Stimulated activated effector memory CD8-positive, alpha-beta T cell treated with anti-CD3 and anti-CD28 coated beads, Interleukin-12 subunit alpha, Interleukin-12 subunit beta, amount 100 ng/mL, for 72 hours (primary cell): ENCODE data around the gene MATN1.
A peak's percentile ranks its signal among the peaks of the same experiment; 100 is the strongest.

Experiments used
- ATAC-seq: fragments of 150-1000 bp; cut with Tn5 transposase; 2 replicates; pipeline ENCODE4 v1.10.0; 2021
- DNase-seq, 2 donors: peaks; one replicate each; pipeline ENCODE4 v3.0.0; 2021 to 2022; ENCODE audit warnings: low spot score in 2 of 2
- H3K27ac Mint-ChIP-seq: one replicate; pipeline ENCODE4 v1.8.0; 2022; ENCODE audit warnings: mild to moderate bottlenecking, mixed read lengths
- H3K36me3 Mint-ChIP-seq: one replicate; pipeline ENCODE4 v1.8.0; 2022; ENCODE audit warnings: mild to moderate bottlenecking, mixed read lengths
- H3K4me1 Mint-ChIP-seq: one replicate; pipeline ENCODE4 v1.8.0; 2022; ENCODE audit warnings: mixed read lengths
- H3K4me3 Mint-ChIP-seq: one replicate; pipeline ENCODE4 v1.8.0; 2022; ENCODE audit warnings: mild to moderate bottlenecking, mixed read lengths
- H3K9me3 Mint-ChIP-seq: one replicate; pipeline ENCODE4 v1.8.0; 2022; ENCODE audit warnings: mixed read lengths

Gene MATN1

GRCh38 chr1:30751830-30752650 is 28.7 kb upstream of the MATN1 start:
- peaks cover 94% of the 10 kb centered on the region for H3K4me1 Mint-ChIP-seq
- ATAC-seq (no peak), DNase-seq (no peak)
- H3K36me3 Mint-ChIP-seq: peaks cover 89% of the 10 kb centered on the region
- peak overlapping the region; percentile 99 for H3K4me3 Mint-ChIP-seq
- H3K9me3 Mint-ChIP-seq: no peaks in the 10 kb centered on the region
- peak overlapping the region; percentile 99 for H3K27ac Mint-ChIP-seq

GRCh38 chr1:30750731-30751291 is 27.4 kb upstream of the MATN1 start:
- Mint-ChIP-seq H3K27ac (peak overlapping the region; percentile 99), H3K4me1 (peaks cover 95% of the 10 kb centered on the region), H3K9me3 (no peaks in the 10 kb centered on the region), H3K36me3 (peaks cover 91% of the 10 kb centered on the region), H3K4me3 (peak overlapping the region; percentile 99)
- ATAC-seq: no peak
- DNase-seq: no peak

- Mint-ChIP-seq H3K4me3 (peak overlapping the region; percentile 99), H3K27ac (peak overlapping the region; percentile 99), H3K9me3 (no peaks in the 10 kb centered on the region), H3K4me1 (peaks cover 95% of the 10 kb centered on the region), H3K36me3 (peaks cover 91% of the 10 kb centered on the region)
- DNase-seq (peak in 1 of 2 donors; percentile 73), ATAC-seq (peak; percentile 62)
Observed at GRCh38 chr1:30749691-30750583, 26.6 kb upstream of the MATN1 start.

- Mint-ChIP-seq H3K4me1 (peaks cover 95% of the 10 kb centered on the region), H3K4me3 (peak overlapping the region; percentile 99), H3K36me3 (peaks cover 92% of the 10 kb centered on the region), H3K27ac (peak overlapping the region; percentile 99), H3K9me3 (no peaks in the 10 kb centered on the region)
- DNase-seq (peak in 1 of 2 donors; percentile 63), ATAC-seq (peak; percentile 38)
Observed at GRCh38 chr1:30748699-30749401, 25.5 kb upstream of the MATN1 start.

- H3K9me3 Mint-ChIP-seq: no peaks in the 10 kb centered on the region
- peaks cover 95% of the 10 kb centered on the region for H3K4me1 Mint-ChIP-seq
- ATAC-seq (no peak), DNase-seq (no peak)
- peak overlapping the region; percentile 99 for H3K27ac Mint-ChIP-seq
- H3K4me3 Mint-ChIP-seq: peak overlapping the region; percentile 99
- H3K36me3 Mint-ChIP-seq: peaks cover 92% of the 10 kb centered on the region
Observed at GRCh38 chr1:30748098-30748698, 24.8 kb upstream of the MATN1 start.

GRCh38 chr1:30747033-30748008 is 23.9 kb upstream of the MATN1 start:
- H3K4me3 Mint-ChIP-seq: peak overlapping the region; percentile 99
- peaks cover 92% of the 10 kb centered on the region for H3K36me3 Mint-ChIP-seq
- no peaks in the 10 kb centered on the region for H3K9me3 Mint-ChIP-seq
- ATAC-seq (no peak), DNase-seq (no peak)
- peaks cover 97% of the 10 kb centered on the region for H3K4me1 Mint-ChIP-seq
- peak overlapping the region; percentile 99 for H3K27ac Mint-ChIP-seq

GRCh38 chr1:30746212-30747032 is 23.0 kb upstream of the MATN1 start:
- DNase-seq: no peak

GRCh38 chr1:30745834-30746208 is 22.4 kb upstream of the MATN1 start:
- ATAC-seq: no peak
- DNase-seq: no peak
- H3K36me3 Mint-ChIP-seq: peaks cover 100% of the 10 kb centered on the region
- peak overlapping the region; percentile 99 for H3K27ac Mint-ChIP-seq
- H3K9me3 Mint-ChIP-seq: no peaks in the 10 kb centered on the region
- H3K4me3 Mint-ChIP-seq: peak overlapping the region; percentile 99
- peaks cover 100% of the 10 kb centered on the region for H3K4me1 Mint-ChIP-seq

More at GRCh38 chr1:30746212-30747032, 23.0 kb upstream of the MATN1 start:
- Mint-ChIP-seq H3K27ac (peak overlapping the region; percentile 99), H3K4me3 (peak overlapping the region; percentile 99), H3K36me3 (peaks cover 99% of the 10 kb centered on the region), H3K4me1 (peaks cover 100% of the 10 kb centered on the region), H3K9me3 (no peaks in the 10 kb centered on the region)
- no peak for ATAC-seq

- Mint-ChIP-seq H3K9me3 (no peaks in the 10 kb centered on the region), H3K36me3 (peaks cover 100% of the 10 kb centered on the region), H3K4me1 (peaks cover 100% of the 10 kb centered on the region), H3K27ac (peak overlapping the region; percentile 99), H3K4me3 (peak overlapping the region; percentile 99)
- ATAC-seq: no peak
- DNase-seq: no peak
Observed at GRCh38 chr1:30745156-30745833, 21.9 kb upstream of the MATN1 start.

GRCh38 chr1:30744060-30744756 is 20.8 kb upstream of the MATN1 start:
- peak overlapping the region; percentile 99 for H3K27ac Mint-ChIP-seq
- peak in 1 of 2 donors; percentile 72 for DNase-seq
- no peaks in the 10 kb centered on the region for H3K9me3 Mint-ChIP-seq
- peak overlapping the region; percentile 99 for H3K4me3 Mint-ChIP-seq
- peak; percentile 51 for ATAC-seq
- peaks cover 100% of the 10 kb centered on the region for H3K4me1 Mint-ChIP-seq
- H3K36me3 Mint-ChIP-seq: peaks cover 100% of the 10 kb centered on the region

- H3K4me3 Mint-ChIP-seq: peak overlapping the region; percentile 99
- peaks cover 100% of the 10 kb centered on the region for H3K4me1 Mint-ChIP-seq
- peak overlapping the region; percentile 99 for H3K27ac Mint-ChIP-seq
- ATAC-seq (peak; percentile 87), DNase-seq (peak in 1 of 2 donors; percentile 62)
- H3K36me3 Mint-ChIP-seq: peaks cover 100% of the 10 kb centered on the region
- H3K9me3 Mint-ChIP-seq: no peaks in the 10 kb centered on the region
Observed at GRCh38 chr1:30743584-30744059, 20.2 kb upstream of the MATN1 start.
